HCT116 (cell line): ENCODE measurements around the gene MYO1A. TPM values are rescaled to one million over a fixed set of nuclear protein-coding genes. Genes with fewer than 3 reads are reported as not detected.

Experiments used
- ATAC-seq: fragments of 200-7000 bp; cut with Tn5 transposase; 2 replicates; pipeline ENCODE4 v1.9.1; 2020; ENCODE audit warnings: mild to moderate bottlenecking, moderate library complexity
- BruUV-seq: library from RNA; stranded (reverse); fragments of 400-500 nt; replicated peaks from 2 replicates; lab custom pipeline; 2021; lab: Mats Ljungman, UMichigan
- CTCF ChIA-PET: fragments of 300-600 bp; sonication (Branson Sonifier 250); formaldehyde crosslinking; loops from one replicate; lab custom pipeline; 2021; ENCODE audit warnings: antibody characterized with exemption; lab: Charles Lee
- POLR2A ChIA-PET: fragments of 300-600, 350-600 bp; sonication (Branson Sonifier 250); formaldehyde crosslinking; loops from one replicate; lab custom pipeline; 2021; ENCODE audit warnings: antibody characterized with exemption; lab: Charles Lee
- RAD21 ChIA-PET, 2 experiments: fragments of 300-600 bp; sonication (Branson Sonifier 250); formaldehyde crosslinking; loops; one replicate each; lab custom pipeline; 2023; ENCODE audit warnings: low total read pairs in 2 of 2; ENCODE audit not compliant: uncharacterized antibody in 2 of 2, unreplicated experiment in 2 of 2, low non-redundant PET in 1 of 2; lab: Charles Lee
- DNase-seq: peaks from one replicate; pipeline ENCODE4 v3.0.0-alpha.2; 2010; ENCODE audit warnings: low read depth, low spot score
- H2AFZ ChIP-seq: fragments of 200-600 bp; shearing (Covaris generic), sonication (generic); 2 replicates; pipeline ENCODE4 v1.6.1; 2017; ENCODE audit warnings: low read depth, mixed run types, mixed read lengths, antibody characterized with exemption, low read length; ENCODE audit not compliant: poor library complexity, severe bottlenecking
- H3K27ac ChIP-seq: 2 replicates; pipeline ENCODE4 v1.5.1; 2012; ENCODE audit warnings: low read depth, low read length
- H3K27me3 ChIP-seq: fragments of 200-600 bp; sonication (generic); 2 replicates; pipeline ENCODE4 v1.6.1; 2016; ENCODE audit warnings: mixed run types, low read length, mixed read lengths; ENCODE audit not compliant: insufficient read depth
- H3K36me3 ChIP-seq, 2 experiments: fragments of 200-500 bp in 1 of 2; fragments of 200-600 bp in 1 of 2; sonication (Bioruptor generic) in 1 of 2; sonication (generic) in 1 of 2; 2 replicates each; pipeline versions ENCODE4 v1.5.1 to v1.6.1; 2014 to 2016; ENCODE audit warnings: low read length in 2 of 2, inconsistent platforms in 1 of 2, mixed read lengths in 1 of 2, mixed run types in 1 of 2; ENCODE audit not compliant: insufficient read depth in 2 of 2, control insufficient read depth in 1 of 2
- H3K4me1 ChIP-seq, 2 experiments: fragments of 200-600 bp in 1 of 2; sonication (generic) in 1 of 2; 2 replicates each; pipeline versions ENCODE4 v1.5.1 to v1.6.1; 2012 to 2017; ENCODE audit warnings: low read length in 2 of 2, inconsistent platforms in 1 of 2, mild to moderate bottlenecking in 1 of 2, mixed read lengths in 1 of 2, mixed run types in 1 of 2, moderate library complexity in 1 of 2; ENCODE audit not compliant: insufficient read depth in 2 of 2, control insufficient read depth in 1 of 2
- H3K4me2 ChIP-seq: fragments of 200-600 bp; sonication (generic); 2 replicates; pipeline ENCODE4 v1.6.1; 2017; ENCODE audit warnings: mixed run types, low read length, mixed read lengths
- H3K4me3 ChIP-seq, 2 experiments: fragments of 200-600 bp in 1 of 2; sonication (generic) in 1 of 2; replicated peaks in 1 of 2; 2 replicates each; pipeline ENCODE4 v1.5.1; 2011 to 2016; ENCODE audit warnings: low read length in 2 of 2, control low read depth in 1 of 2, low read depth in 1 of 2, mild to moderate bottlenecking in 1 of 2, mixed read lengths in 1 of 2, mixed run types in 1 of 2
- H3K79me2 ChIP-seq: fragments of 200-600 bp; sonication (generic); 2 replicates; pipeline ENCODE4 v1.6.1; 2017; ENCODE audit warnings: mild to moderate bottlenecking, mixed run types, low read length, moderate library complexity, mixed read lengths; ENCODE audit not compliant: insufficient read depth
- H3K9ac ChIP-seq: fragments of 200-600 bp; sonication (generic); 2 replicates; pipeline ENCODE4 v1.6.1; 2016; ENCODE audit warnings: low read length, mixed read lengths
- H3K9me2 ChIP-seq: fragments of 200-600 bp; sonication (generic), shearing (Covaris generic); 2 replicates; pipeline ENCODE4 v1.6.1; 2017; ENCODE audit warnings: mixed run types, mild to moderate bottlenecking, moderate library complexity; ENCODE audit not compliant: insufficient read depth
- H3K9me3 ChIP-seq, 2 experiments: fragments of 200-500 bp in 1 of 2; fragments of 200-600 bp in 1 of 2; sonication (Bioruptor generic) in 1 of 2; sonication (generic) in 1 of 2; 2 replicates each; pipeline ENCODE4 v1.6.1; 2014 to 2017; ENCODE audit warnings: low read length in 2 of 2, mixed read lengths in 2 of 2, inconsistent platforms in 1 of 2, low read depth in 1 of 2, mild to moderate bottlenecking in 1 of 2, mixed run types in 1 of 2, moderate library complexity in 1 of 2; ENCODE audit not compliant: control insufficient read depth in 1 of 2, insufficient read depth in 1 of 2
- H4K20me1 ChIP-seq: fragments of 200-600 bp; sonication (generic), shearing (Covaris generic); 2 replicates; pipeline ENCODE4 v1.6.1; 2017; ENCODE audit warnings: mixed run types, mild to moderate bottlenecking, moderate library complexity; ENCODE audit not compliant: insufficient read depth
- CEBPB ChIP-seq: IDR thresholded peaks from 2 replicates; pipeline ENCODE4 v1.6.1; 2012; ENCODE audit warnings: low read depth
- EGR1 ChIP-seq: IDR thresholded peaks from 2 replicates; pipeline ENCODE4 v1.6.1; 2012; ENCODE audit warnings: low read depth
- ELF1 ChIP-seq: IDR thresholded peaks from 2 replicates; pipeline ENCODE4 v1.6.1; 2012; ENCODE audit warnings: low read depth, borderline replicate concordance
- EZH2phosphoT487 ChIP-seq: fragments of 200-600 bp; IDR thresholded peaks from 2 replicates; pipeline ENCODE4 v1.6.1; 2018; ENCODE audit warnings: antibody characterized with exemption, borderline replicate concordance
- JUND ChIP-seq: IDR thresholded peaks from 2 replicates; pipeline ENCODE4 v1.6.1; 2012
- MAX ChIP-seq: IDR thresholded peaks from 2 replicates; pipeline ENCODE4 v1.6.1; 2012
- POLR2A ChIP-seq: IDR thresholded peaks from 2 replicates; pipeline ENCODE4 v1.7.0; 2011; ENCODE audit warnings: borderline replicate concordance; ENCODE audit not compliant: insufficient read depth, insufficient read length; ENCODE audit errors: extremely low read depth
- POLR2AphosphoS5 ChIP-seq: IDR thresholded peaks from 2 replicates; pipeline ENCODE4 v1.6.1; 2011; ENCODE audit warnings: mild to moderate bottlenecking, low read depth, low read length, moderate library complexity
- RAD21 ChIP-seq: IDR thresholded peaks from 2 replicates; pipeline ENCODE4 v1.6.1; 2012; ENCODE audit warnings: low read depth, mild to moderate bottlenecking
- REST ChIP-seq: IDR thresholded peaks from 2 replicates; pipeline ENCODE4 v1.6.1; 2012; ENCODE audit warnings: low read depth
- SIN3A ChIP-seq: IDR thresholded peaks from 2 replicates; pipeline ENCODE4 v1.6.1; 2012; ENCODE audit warnings: low read depth
- SP1 ChIP-seq: IDR thresholded peaks from 2 replicates; pipeline ENCODE4 v1.6.1; 2012; ENCODE audit warnings: low read depth
- TCF7L2 ChIP-seq: IDR thresholded peaks from 2 replicates; pipeline ENCODE4 v1.7.0; 2011; ENCODE audit warnings: borderline replicate concordance, inconsistent platforms; ENCODE audit not compliant: insufficient read depth, insufficient read length; ENCODE audit errors: extremely low read depth
- ZFX ChIP-seq: fragments of 450-650 bp; IDR thresholded peaks from 2 replicates; pipeline ENCODE4 v1.6.1; 2017
- ZNF274 ChIP-seq: fragments of 200-500 bp; sonication (Bioruptor generic); IDR thresholded peaks from 2 replicates; pipeline ENCODE4 v1.6.1; 2014; ENCODE audit warnings: mild to moderate bottlenecking, low read depth, low read length, inconsistent platforms
- intact Hi-C: fragments of 100-400 bp; cut with micrococcal nuclease; formaldehyde crosslinking; loops from 2 replicates; pipeline ENCODE4 v1.10.0; 2022
- total RNA-seq: library from RNA; stranded (reverse); gene quantifications from one replicate; pipeline ENCODE4 v1.2.1, GENCODE V29; 2021; ENCODE audit not compliant: unreplicated experiment

The MYO1A gene
- total RNA-seq, 1 experiment from 2014 or later, result 0.76 TPM

- no peak overlapping the region for H2AFZ ChIP-seq
- ATAC-seq, result no peak
- no TSS peak for BruUV-seq
Measured at GRCh38 chr12:57079821-57080220, 29.9 kb upstream of the MYO1A start.

GRCh38 chr12:57078519-57079404, 28.8 kb upstream of the MYO1A start, which contains the start of gene NEMP1:
Gene NEMP1 (minus strand): TSS chr12:57078791. CDS start chr12:57078745, 46 bp downstream.
- DNase-seq, result peak; percentile 100
- Histone ChIP-seq H3K36me3 (no peaks in the 10 kb centered on the region), H3K79me2 (peaks cover 35% of the 10 kb centered on the region), H4K20me1 (no peaks in the 10 kb centered on the region), H3K27me3 (no peaks in the 10 kb centered on the region), H3K4me3 (peak within 1 kb of the TSS; percentile 97 to 98), H3K4me2 (peak within 1 kb of the TSS; percentile 93), H2AFZ (no peak within 1 kb of the TSS), H3K9me3 (no peaks in the 10 kb centered on the region), H3K27ac (peak within 1 kb of the TSS; percentile 89), H3K9ac (peak within 1 kb of the TSS; percentile 99), H3K4me1 (peaks cover 7 to 16% of the 10 kb centered on the region in 2 experiments; a peak in 3 of 4 replicates), H3K9me2 (no peaks in the 10 kb centered on the region)
- POLR2A ChIA-PET, result interaction anchor here (0.6 to 3.6 kb wide), 6 partner anchors 9 to 495 kb away, joined by 3 to 32 read pairs (median 12); partner anchors contain the start of genes LRP1, NAB2 and STAT6
- ATAC-seq, result peak; percentile 98
- BruUV-seq, result no TSS peak
- CTCF ChIA-PET, result interaction anchor here (0.6 to 2.1 kb wide), 10 partner anchors 9 to 168 kb away, joined by 3 to 20 read pairs (median 4); partner anchors contain the start of gene STAT6
- intact Hi-C loops, result no loop called here
- RAD21 ChIA-PET, result interaction anchor here (0.6 to 1.6 kb wide), 5 partner anchors 9 to 165 kb away, joined by 3 to 7 read pairs (median 4); partner anchors contain the start of gene STAT6 (in 1 of the 2)
- TF ChIP-seq MAX, result peak; percentile 95
- no peak for TF ChIP-seq RAD21
- no peak for TF ChIP-seq JUND
- no peak; the same call in 1 of the 2 replicates for TF ChIP-seq ZFX
- no peak for TF ChIP-seq REST
- TF ChIP-seq ZNF274, result no peak
- peak; percentile 26 for TF ChIP-seq POLR2A
- TF ChIP-seq TCF7L2, result peak; percentile 53
- no peak; the same call in 1 of the 2 replicates for TF ChIP-seq ELF1
- TF ChIP-seq EGR1, result no peak
- TF ChIP-seq CEBPB, result no peak
- TF ChIP-seq SIN3A, result peak; percentile 88
- TF ChIP-seq SP1, result peak; percentile 97

More at GRCh38 chr12:57079821-57080220, 29.9 kb upstream of the MYO1A start:
- intact Hi-C loops, result no loop called here
- Histone ChIP-seq H3K9me2 (no peaks in the 10 kb centered on the region), H3K9ac (no peak overlapping the region), H3K4me1 (peaks cover 8 to 16% of the 10 kb centered on the region in 2 experiments; a peak in 3 of 4 replicates), H3K79me2 (peaks cover 25% of the 10 kb centered on the region), H3K4me2 (peak overlapping the region; percentile 70; the same call in 1 of the 2 replicates), H3K4me3 (no peak overlapping the region), H3K36me3 (no peaks in the 10 kb centered on the region), H3K27ac (no peak overlapping the region; the same call in 1 of the 2 replicates), H3K27me3 (no peaks in the 10 kb centered on the region), H4K20me1 (no peaks in the 10 kb centered on the region), H3K9me3 (no peaks in the 10 kb centered on the region)
- CTCF ChIA-PET, result interaction anchor here (0.7 to 2.1 kb wide), 8 partner anchors 8 to 444 kb away, joined by 3 to 14 read pairs (median 4); partner anchors contain the start of gene STAT6
- DNase-seq, result no peak
- TF ChIP-seq EZH2phosphoT487 (no peak), CEBPB (no peak), POLR2AphosphoS5 (no peak), SIN3A (no peak)
- RAD21 ChIA-PET, result interaction anchor here in 1 of 2 experiments (1.6 kb wide), 1 partner anchor 11 kb away, joined by 4 read pairs; no protein-coding TSS in a partner anchor
- POLR2A ChIA-PET, result interaction anchor here (3.3 to 3.6 kb wide), 2 partner anchors 8 to 16 kb away, joined by 23 to 32 read pairs; partner anchors contain the start of gene NAB2
